DND-41 (cell line): Measurements from ENCODE around the gene CD300A.

Experiments used
- CTCF ChIP-seq: IDR thresholded peaks from 2 replicates; pipeline ENCODE4 v1.5.1; 2012; ENCODE audit warnings: borderline replicate concordance, low read length, moderate library complexity, mild to moderate bottlenecking; ENCODE audit not compliant: poor library complexity, severe bottlenecking; ENCODE audit errors: extremely low read depth
- EZH2 ChIP-seq: IDR thresholded peaks from 3 replicates; pipeline ENCODE4 v1.6.1; 2012; ENCODE audit warnings: borderline replicate concordance, low read depth, mild to moderate bottlenecking, moderate library complexity, low read length, inconsistent platforms; ENCODE audit not compliant: severe bottlenecking

- TF ChIP-seq CTCF (no peak), EZH2 (no peak)
Measured at GRCh38 chr17:74515941-74516340, 49.5 kb downstream of the CD300A start.
